Panc1 (cell line): ENCODE measurements around the gene SURF2. TPM values are rescaled to one million over a fixed set of nuclear protein-coding genes. Genes with fewer than 3 reads are reported as not detected.

ENCODE experiments used
- ATAC-seq: fragments of 200-7000 bp; cut with Tn5 transposase; 2 replicates; pipeline ENCODE4 v1.9.1; 2020; ENCODE audit warnings: mild to moderate bottlenecking, moderate library complexity
- Bru-seq: library from RNA; stranded (reverse); fragments of 400-500 nt; gene quantifications from one replicate; lab custom pipeline; 2021; lab: Mats Ljungman, UMichigan
- BruChase-seq, 2 experiments: library from RNA; stranded (reverse); fragments of 400-500 nt; gene quantifications; one replicate each; lab custom pipeline; 2021; lab: Mats Ljungman, UMichigan
- BruUV-seq: library from RNA; stranded (reverse); fragments of 400-500 nt; replicated peaks from 2 replicates; lab custom pipeline; 2021; lab: Mats Ljungman, UMichigan
- CTCF ChIA-PET: fragments of 300-600 bp; sonication (Branson Sonifier 250); formaldehyde crosslinking; loops from one replicate; lab custom pipeline; 2022; ENCODE audit warnings: antibody characterized with exemption; lab: Charles Lee
- POLR2A ChIA-PET: fragments of 300-600 bp; sonication (Branson Sonifier 250); formaldehyde crosslinking; loops from one replicate; lab custom pipeline; 2022; ENCODE audit warnings: antibody characterized with exemption; lab: Charles Lee
- DNase-seq: peaks from one replicate; pipeline ENCODE4 v3.0.0-alpha.2; 2010; ENCODE audit warnings: low read depth, low spot score
- H3K27ac ChIP-seq: 2 replicates; pipeline ENCODE4 v1.5.1; 2011; ENCODE audit warnings: mild to moderate bottlenecking, low read length, inconsistent platforms
- H3K27me3 ChIP-seq: fragments of 200-500 bp; sonication (Bioruptor generic); 2 replicates; pipeline ENCODE4 v1.6.0; 2014; ENCODE audit warnings: low read length, inconsistent platforms; ENCODE audit not compliant: control insufficient read depth, insufficient read depth
- H3K36me3 ChIP-seq: fragments of 200-500 bp; sonication (Bioruptor generic); 2 replicates; pipeline ENCODE4 v1.5.1; 2014; ENCODE audit warnings: inconsistent platforms, mild to moderate bottlenecking, low read length, moderate library complexity; ENCODE audit not compliant: control insufficient read depth, insufficient read depth
- H3K4me1 ChIP-seq: 2 replicates; pipeline ENCODE4 v1.5.1; 2011; ENCODE audit warnings: inconsistent platforms, mild to moderate bottlenecking, low read length, moderate library complexity; ENCODE audit not compliant: control insufficient read depth, insufficient read depth
- H3K4me3 ChIP-seq, 2 experiments: 2 replicates each; pipeline ENCODE4 v1.5.1; 2011 to 2012; ENCODE audit warnings: low read depth in 2 of 2, low read length in 2 of 2, mild to moderate bottlenecking in 2 of 2, inconsistent platforms in 1 of 2, moderate library complexity in 1 of 2
- H3K9me3 ChIP-seq: fragments of 200-500 bp; sonication (Bioruptor generic); 2 replicates; pipeline ENCODE4 v1.5.1; 2014; ENCODE audit warnings: low read depth, mild to moderate bottlenecking, inconsistent platforms, low read length, moderate library complexity; ENCODE audit not compliant: control insufficient read depth, insufficient read depth
- CTCF ChIP-seq: fragments of 450-650 bp; IDR thresholded peaks from 2 replicates; pipeline ENCODE4 v1.5.1; 2017; ENCODE audit warnings: mild to moderate bottlenecking
- POLR2AphosphoS5 ChIP-seq: IDR thresholded peaks from 2 replicates; pipeline ENCODE4 v1.6.1; 2012; ENCODE audit warnings: mild to moderate bottlenecking, low read depth, low read length, moderate library complexity
- SIN3A ChIP-seq: IDR thresholded peaks from 2 replicates; pipeline ENCODE4 v1.6.1; 2012; ENCODE audit warnings: low read depth, mild to moderate bottlenecking, low read length, moderate library complexity, borderline replicate concordance; ENCODE audit not compliant: insufficient read depth
- TCF7L2 ChIP-seq: IDR thresholded peaks from 2 replicates; pipeline ENCODE4 v1.6.1; 2011; ENCODE audit warnings: mild to moderate bottlenecking, low read depth, low read length, inconsistent platforms
- in situ Hi-C: cut with HindIII; loops from 2 replicates; pipeline ENCODE4 v1.10.0; 2016; ENCODE audit warnings: low sequenced_read_pairs, low pct_unique_long_range_greater_than_20kb
- intact Hi-C: fragments of 100-400 bp; cut with micrococcal nuclease; formaldehyde crosslinking; loops from one replicate; pipeline ENCODE4 v1.10.0; 2022; ENCODE audit not compliant: unreplicated experiment
- long read RNA-seq: library from polyadenylated mRNA; unstranded; transcript quantifications from one replicate; pipeline ENCODE4 v2.0.0, GENCODE V29; 2021; ENCODE audit not compliant: unreplicated experiment
- polyA plus RNA-seq: library from polyadenylated mRNA; unstranded; fragments of >200 nt; gene quantifications from one replicate; pipeline ENCODE4 v1.2.1, GENCODE V29; 2012; ENCODE audit warnings: missing spikeins; ENCODE audit not compliant: insufficient read length
- total RNA-seq: library from RNA; stranded (reverse); gene quantifications from one replicate; pipeline ENCODE4 v1.2.1, GENCODE V29; 2021; ENCODE audit not compliant: unreplicated experiment
- TF ChIP-seq, protein P1 (sequence below), 2 experiments: IDR thresholded peaks; 2 replicates each; pipeline ENCODE4 v1.6.1; 2011 to 2012; ENCODE audit warnings: low read depth in 2 of 2, control low read depth in 1 of 2, low read length in 1 of 2, mild to moderate bottlenecking in 1 of 2, moderate library complexity in 1 of 2; ENCODE audit not compliant: insufficient read depth in 1 of 2

The SURF2 gene
- total RNA-seq (19.2 TPM), Bru-seq, nascent RNA (percentile 53 among the genes with signal in this experiment), BruChase-seq, experiment 1, labeled RNA remaining after a 2-hour chase (percentile 63 among the genes with signal in this experiment), BruChase-seq, experiment 2, labeled RNA remaining after a 6-hour chase (percentile 60 among the genes with signal in this experiment)
- 24.7 TPM for polyA plus RNA-seq
- long read RNA-seq, transcript SURF2-201 (6 exons, 842 nt) = major isoform, 19 of 43 reads
- long read RNA-seq, partial matches to known transcripts = 19 of 43 reads
- long read RNA-seq, other reads (novel, unspliced or antisense) = 5 of 43 reads

DNA sequence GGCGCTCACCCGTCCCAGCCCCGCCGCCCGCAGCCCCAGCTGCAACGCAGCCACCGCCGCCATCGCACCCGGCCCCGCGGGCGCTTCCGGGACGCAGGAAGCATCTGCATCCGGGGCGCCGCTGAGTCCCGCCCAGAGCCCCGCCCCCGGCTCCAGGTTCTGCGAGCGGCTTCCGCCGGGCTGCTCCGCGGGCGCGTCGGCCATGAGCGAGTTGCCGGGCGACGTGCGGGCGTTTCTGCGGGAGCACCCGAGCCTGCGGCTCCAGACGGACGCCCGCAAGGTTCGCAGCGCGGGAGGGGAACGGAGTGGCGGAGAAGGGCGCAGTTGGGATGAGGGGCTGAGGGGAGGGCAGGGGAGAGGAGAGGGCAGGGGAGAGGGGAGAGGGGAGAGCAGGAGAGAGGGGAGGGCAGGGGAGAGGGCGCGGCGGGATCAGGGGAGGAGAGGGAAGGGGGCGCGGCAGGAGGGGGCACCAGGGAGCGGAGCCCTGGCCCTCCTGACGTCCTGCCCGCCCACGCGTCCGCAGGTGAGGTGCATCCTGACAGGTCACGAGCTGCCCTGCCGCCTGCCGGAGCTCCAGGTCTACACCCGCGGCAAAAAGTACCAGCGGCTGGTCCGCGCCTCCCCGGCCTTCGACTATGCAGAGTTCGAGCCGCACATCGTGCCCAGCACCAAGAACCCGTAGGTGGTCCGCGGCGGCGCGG lies at the start of gene SURF2, which contains the start of gene SURF1:
Gene SURF2 (plus strand): TSS at position 160 of the 701 bp plus-strand sequence. CDS start 43 bp downstream, at position 203.
Gene SURF1 (minus strand): TSS at position 97 of the 701 bp plus-strand sequence. CDS start 34 bp downstream, at position 63.
- peak within 1 kb of the TSS; percentile 90 for H3K27ac ChIP-seq
- H3K4me3 ChIP-seq = peak within 1 kb of the TSS; percentile 59 to 78
- H3K4me1 ChIP-seq = peaks cover 8% of the 10 kb centered on the region; the same call in 1 of the 2 replicates
- H3K9me3 ChIP-seq = no peaks in the 10 kb centered on the region
- ChIA-PET CTCF (interaction anchor here (0.6 kb wide), 1 partner anchor 79 kb away, joined by 4 read pairs; no protein-coding TSS in a partner anchor), POLR2A (interaction anchor here (0.6 kb wide), 2 partner anchors 163 to 190 kb away, joined by 3 to 5 read pairs; no protein-coding TSS in a partner anchor)
- BruUV-seq = no TSS peak
- intact Hi-C loops (loop anchor here (10.0 kb wide), 1 partner anchor 128 kb away; no protein-coding TSS in a partner anchor), in situ Hi-C loops (no loop called here)
- H3K36me3 ChIP-seq = peaks cover 7% of the 10 kb centered on the region
- ATAC-seq = peak; percentile 88
- DNase-seq = no peak
- no peaks in the 10 kb centered on the region for H3K27me3 ChIP-seq
- TF ChIP-seq TCF7L2 (no peak), CTCF (no peak), SIN3A (peak; percentile 84; the same call in 1 of the 2 replicates), POLR2AphosphoS5 (peak; percentile 73)
- TF ChIP-seq, protein P1, sequence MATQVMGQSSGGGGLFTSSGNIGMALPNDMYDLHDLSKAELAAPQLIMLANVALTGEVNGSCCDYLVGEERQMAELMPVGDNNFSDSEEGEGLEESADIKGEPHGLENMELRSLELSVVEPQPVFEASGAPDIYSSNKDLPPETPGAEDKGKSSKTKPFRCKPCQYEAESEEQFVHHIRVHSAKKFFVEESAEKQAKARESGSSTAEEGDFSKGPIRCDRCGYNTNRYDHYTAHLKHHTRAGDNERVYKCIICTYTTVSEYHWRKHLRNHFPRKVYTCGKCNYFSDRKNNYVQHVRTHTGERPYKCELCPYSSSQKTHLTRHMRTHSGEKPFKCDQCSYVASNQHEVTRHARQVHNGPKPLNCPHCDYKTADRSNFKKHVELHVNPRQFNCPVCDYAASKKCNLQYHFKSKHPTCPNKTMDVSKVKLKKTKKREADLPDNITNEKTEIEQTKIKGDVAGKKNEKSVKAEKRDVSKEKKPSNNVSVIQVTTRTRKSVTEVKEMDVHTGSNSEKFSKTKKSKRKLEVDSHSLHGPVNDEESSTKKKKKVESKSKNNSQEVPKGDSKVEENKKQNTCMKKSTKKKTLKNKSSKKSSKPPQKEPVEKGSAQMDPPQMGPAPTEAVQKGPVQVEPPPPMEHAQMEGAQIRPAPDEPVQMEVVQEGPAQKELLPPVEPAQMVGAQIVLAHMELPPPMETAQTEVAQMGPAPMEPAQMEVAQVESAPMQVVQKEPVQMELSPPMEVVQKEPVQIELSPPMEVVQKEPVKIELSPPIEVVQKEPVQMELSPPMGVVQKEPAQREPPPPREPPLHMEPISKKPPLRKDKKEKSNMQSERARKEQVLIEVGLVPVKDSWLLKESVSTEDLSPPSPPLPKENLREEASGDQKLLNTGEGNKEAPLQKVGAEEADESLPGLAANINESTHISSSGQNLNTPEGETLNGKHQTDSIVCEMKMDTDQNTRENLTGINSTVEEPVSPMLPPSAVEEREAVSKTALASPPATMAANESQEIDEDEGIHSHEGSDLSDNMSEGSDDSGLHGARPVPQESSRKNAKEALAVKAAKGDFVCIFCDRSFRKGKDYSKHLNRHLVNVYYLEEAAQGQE (IDR thresholded peaks at IDR 0.05; ENCODE audit: insufficient read depth in 1 of 2, low read depth in 2 of 2, low read length in 1 of 2) = no peak

DNA sequence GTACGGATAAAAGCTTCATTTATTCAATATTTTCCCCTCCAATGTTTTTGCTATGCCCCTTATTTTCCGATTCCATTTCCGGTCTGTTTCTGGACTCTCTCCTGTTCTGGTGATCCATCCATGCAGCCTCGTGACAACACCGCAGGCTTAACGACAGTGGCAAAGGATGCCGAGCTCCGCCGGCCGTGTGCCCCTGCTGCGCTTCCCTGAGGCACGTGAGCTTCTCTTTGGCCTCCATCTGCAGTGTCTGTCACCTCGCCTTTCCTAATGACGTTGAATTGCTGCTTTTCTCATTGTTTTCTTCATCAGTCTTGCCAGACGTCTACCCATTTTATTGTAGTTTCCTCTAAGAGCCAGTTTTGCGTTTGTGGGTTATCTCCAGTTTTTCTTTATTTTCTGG lies 49.0 kb upstream of the SURF2 start:
- ChIA-PET CTCF (no interaction called here), POLR2A (no interaction called here)
- Histone ChIP-seq H3K27ac (no peak overlapping the region), H3K4me1 (no peaks in the 10 kb centered on the region), H3K9me3 (no peaks in the 10 kb centered on the region), H3K27me3 (no peaks in the 10 kb centered on the region), H3K36me3 (no peaks in the 10 kb centered on the region), H3K4me3 (no peak overlapping the region)
- BruUV-seq = no TSS peak
- ATAC-seq (no peak), DNase-seq (no peak)
- in situ Hi-C loops (no loop called here), intact Hi-C loops (no loop called here)
- no peak for TF ChIP-seq TCF7L2
- TF ChIP-seq POLR2AphosphoS5 = no peak
- TF ChIP-seq CTCF = no peak
- TF ChIP-seq SIN3A = no peak
- TF ChIP-seq, protein P1 (IDR thresholded peaks at IDR 0.05; ENCODE audit: insufficient read depth in 1 of 2, low read depth in 2 of 2, low read length in 1 of 2) = no peak
